ENCODE results near the gene LOXL4. TPM values are rescaled to one million over a fixed set of nuclear protein-coding genes. Genes with fewer than 3 reads are reported as not detected.

The LOXL4 gene
- total RNA-seq, 2 donors from 2014 or later = 0.77 to 0.94 TPM

DNA sequence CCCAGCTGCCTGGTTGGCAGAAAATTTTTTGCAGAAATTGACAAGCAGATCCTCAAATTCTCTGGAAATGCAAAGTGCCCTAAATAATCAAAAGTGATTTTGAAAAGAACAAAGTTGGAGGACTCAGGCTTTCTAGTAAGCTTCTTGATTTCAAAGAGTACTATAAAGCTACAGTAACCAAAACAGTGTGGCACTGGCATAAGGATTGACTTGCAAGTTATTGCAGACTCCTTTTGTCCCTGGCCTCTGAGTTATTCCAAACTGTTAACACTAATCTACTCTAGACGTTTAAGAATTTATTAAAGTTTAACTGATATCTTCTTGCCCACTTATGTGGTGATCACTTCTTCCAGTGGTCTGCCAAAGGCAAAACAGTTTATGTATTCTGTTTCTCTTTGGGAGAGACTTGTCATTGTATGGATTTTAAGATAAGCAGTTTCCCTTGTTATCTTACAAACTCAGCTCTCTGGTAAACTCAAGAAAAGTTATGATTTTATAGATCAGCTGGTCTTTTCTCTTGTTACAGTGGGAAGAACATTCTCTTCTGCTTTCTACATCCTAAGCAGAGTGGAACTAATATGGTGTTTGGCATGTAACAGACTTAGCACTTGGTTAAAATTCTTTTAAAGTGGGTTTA lies 41.4 kb downstream of the LOXL4 start:
- intact Hi-C loops (cut with DNase I) = no loop called here
- DNase-seq (no peak), ATAC-seq (no peak)

GRCh38 chr10:98224996-98225395 lies 43.0 kb downstream of the LOXL4 start:
- DNase-seq (no peak), ATAC-seq (no peak)
- intact Hi-C loops (cut with DNase I) = no loop called here

GRCh38 chr10:98224509-98224908 lies 43.5 kb downstream of the LOXL4 start:
- intact Hi-C loops (cut with DNase I) = no loop called here
- DNase-seq (no peak), ATAC-seq (no peak)

DNA sequence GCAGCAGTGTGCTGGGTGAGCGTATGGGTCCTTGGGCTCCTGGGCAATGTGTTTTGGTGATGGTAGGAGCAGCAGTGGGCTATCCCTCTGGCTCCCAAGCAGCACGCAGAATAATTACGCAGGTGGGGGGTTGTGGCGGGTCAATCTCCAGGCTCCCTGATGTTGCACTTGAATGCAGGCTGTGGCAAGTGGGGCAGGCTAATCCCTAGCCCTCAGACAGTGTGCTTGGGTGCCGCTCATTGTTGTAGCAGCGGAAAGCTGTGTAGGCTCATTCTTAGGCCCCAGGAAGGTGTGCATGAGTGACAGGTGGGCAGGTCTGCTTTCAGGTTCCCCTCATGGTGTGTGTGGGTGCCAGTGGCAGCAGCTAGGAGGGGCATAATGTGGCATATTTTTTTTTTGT lies 44.1 kb downstream of the LOXL4 start:
- ATAC-seq = no peak
- intact Hi-C loops (cut with DNase I) = no loop called here
- no peak for DNase-seq

- ATAC-seq = no peak
- DNase-seq = no peak
- intact Hi-C loops (cut with DNase I) = no loop called here
Measured at GRCh38 chr10:98217801-98218200, 50.2 kb downstream of the LOXL4 start.

- intact Hi-C loops (cut with DNase I) = no loop called here
- DNase-seq (no peak), ATAC-seq (no peak)
Measured at GRCh38 chr10:98215373-98215772, 52.6 kb downstream of the LOXL4 start.

DNA sequence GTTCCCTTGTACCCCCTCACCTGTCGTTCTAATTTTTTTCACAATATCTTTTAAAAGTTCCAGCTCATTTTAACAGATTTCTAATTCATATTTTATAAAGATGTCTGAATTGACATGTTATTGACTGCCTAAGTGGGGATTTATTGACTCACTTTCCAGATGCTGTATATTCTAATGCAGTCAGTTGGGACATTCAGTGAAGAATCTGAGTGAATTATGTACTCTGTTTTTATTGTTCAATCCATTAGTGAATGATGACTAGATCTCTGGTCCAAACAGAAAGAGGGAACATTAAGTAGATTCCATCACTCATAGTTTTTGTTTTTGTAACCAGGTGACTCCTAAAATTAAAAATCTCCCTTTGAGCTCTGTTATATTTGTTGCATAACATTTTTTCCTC lies 54.3 kb downstream of the LOXL4 start:
- intact Hi-C loops (cut with DNase I) = no loop called here
- DNase-seq (no peak), ATAC-seq (no peak)

DNA sequence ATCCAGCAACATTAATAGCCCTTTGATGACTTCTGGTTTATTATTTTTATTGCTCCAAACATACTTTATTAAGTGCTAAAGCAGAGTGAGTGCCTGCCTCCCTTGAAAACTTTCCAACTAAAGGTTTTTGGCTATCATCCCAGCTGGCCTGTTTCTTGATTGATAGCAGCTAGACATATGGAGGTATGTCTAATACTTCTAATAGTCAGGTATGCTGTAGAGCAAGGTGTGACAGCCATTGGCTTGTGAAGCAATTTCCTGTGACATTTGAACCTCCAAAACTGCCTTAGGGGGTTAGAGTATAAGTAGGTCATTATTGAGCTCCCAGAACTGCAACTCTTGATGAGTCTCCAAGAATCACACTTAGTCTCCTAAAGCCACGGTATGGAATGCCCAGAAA lies 55.8 kb downstream of the LOXL4 start:
- no peak for ATAC-seq
- no peak for DNase-seq

DNA sequence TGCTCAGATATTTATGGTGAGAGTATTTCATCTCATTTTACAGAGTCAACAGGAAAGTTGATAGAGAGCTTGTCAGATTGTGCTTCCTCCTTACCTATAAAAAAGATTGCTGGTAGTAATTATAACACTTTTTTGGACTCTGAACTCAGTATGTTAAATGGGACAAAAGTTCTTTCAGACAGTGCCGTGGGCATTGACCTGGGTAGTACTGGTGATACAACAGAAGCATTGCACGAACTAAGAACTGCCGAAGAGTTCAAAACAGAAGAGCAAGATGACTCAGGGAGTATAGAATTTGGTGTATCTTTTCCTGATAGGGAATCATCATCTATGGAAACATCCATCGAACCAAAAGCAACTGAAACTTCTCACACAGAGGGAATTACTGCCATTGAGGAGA lies 58.6 kb downstream of the LOXL4 start:
- intact Hi-C loops (cut with DNase I) = no loop called here
- no peak for DNase-seq
- ATAC-seq = no peak

More for the DNA sequence above, 55.8 kb downstream of the LOXL4 start:
- intact Hi-C loops (cut with DNase I) = no loop called here

GRCh38 chr10:98208925-98209324 lies 59.1 kb downstream of the LOXL4 start:
- ATAC-seq = no peak
- DNase-seq = no peak
- intact Hi-C loops (cut with DNase I) = no loop called here

DNA sequence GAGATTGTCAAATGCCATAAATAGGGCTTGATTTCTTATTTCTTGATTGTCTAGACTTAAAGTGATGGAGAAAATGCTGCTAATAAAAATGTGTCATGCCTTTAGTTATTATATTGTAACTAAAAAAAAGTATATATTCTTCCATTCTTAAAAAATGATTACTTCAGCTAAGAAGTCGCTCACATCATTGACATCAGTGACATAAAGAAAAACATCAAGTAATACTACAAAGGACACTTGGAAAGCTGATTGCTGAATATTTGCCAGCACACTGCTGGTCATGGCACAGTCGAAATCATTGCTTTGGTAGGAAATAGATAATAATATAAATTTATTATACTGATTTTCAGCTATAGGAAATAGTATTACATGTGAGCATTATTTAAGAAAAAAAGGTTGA lies 62.6 kb downstream of the LOXL4 start:
- no peak for ATAC-seq
- intact Hi-C loops (cut with DNase I) = no loop called here
- no peak for DNase-seq

GRCh38 chr10:98202378-98202777 lies 65.6 kb downstream of the LOXL4 start:
- DNase-seq = no peak
- no peak for ATAC-seq
- intact Hi-C loops (cut with DNase I) = no loop called here

DNA sequence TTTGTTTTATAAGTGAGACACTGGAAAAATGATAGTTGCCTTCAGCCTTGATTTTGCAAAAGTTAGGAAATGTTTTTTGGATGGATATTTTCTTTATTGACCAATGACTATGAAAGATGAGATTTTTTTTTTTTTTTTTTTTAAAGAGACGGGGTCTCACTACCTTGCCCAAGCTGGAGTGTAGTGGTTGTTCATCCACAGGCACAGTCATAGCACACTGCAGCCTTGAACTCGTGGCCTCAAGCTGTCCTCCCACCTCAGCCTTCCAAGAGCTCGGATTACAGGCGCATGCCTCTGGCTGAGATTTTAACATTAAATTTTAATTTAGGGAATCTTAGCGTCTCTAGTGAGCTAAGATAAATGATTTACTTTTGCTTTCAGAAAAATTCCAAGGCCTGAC lies 66.2 kb downstream of the LOXL4 start:
- DNase-seq (no peak), ATAC-seq (no peak)
- intact Hi-C loops (cut with DNase I) = no loop called here

Other genes starting within 250 kb of the LOXL4 start
- gene CRTAC1, start 237.6 kb downstream of the LOXL4 start, total RNA-seq = 10 to 100 TPM in 1 of 2 donors, 1 to 10 TPM in 1; 9.6 to 19.3 TPM
- gene R3HCC1L, start 133.5 kb downstream of the LOXL4 start, total RNA-seq = 1 to 10 TPM; 6.4 to 6.6 TPM
- 1 to 10 TPM; 6.1 to 6.6 TPM for gene PYROXD2, start 147.0 kb upstream of the LOXL4 start, total RNA-seq
- 10 to 100 TPM; 28.7 to 29.4 TPM for gene HPS1, start 178.7 kb upstream of the LOXL4 start, total RNA-seq

Data from left cardiac atrium (tissue), 4 donors.